HG03442 (cell line): ENCODE results near the gene ACP5.
A peak's percentile ranks its signal among the peaks of the same experiment; 100 is the strongest.
"Not testable (repeated sequence)": the region's sequence is repeated elsewhere in the genome, so short reads cannot be mapped to it uniquely, and the experiment has no call there.

Experiments used
- ATAC-seq: cut with Tn5 transposase; IDR thresholded peaks from one replicate; pipeline ENCODE4 v1.9.1; 2021; ENCODE audit warnings: mild to moderate bottlenecking, moderate library complexity; ENCODE audit not compliant: unreplicated experiment

ACP5 gene

GRCh38 chr19:11577451-11578257 lies at the start of gene ACP5:
Gene ACP5 (minus strand): TSS chr19:11577645. CDS start chr19:11577317, 328 bp downstream.
- no peak for ATAC-seq

DNA sequence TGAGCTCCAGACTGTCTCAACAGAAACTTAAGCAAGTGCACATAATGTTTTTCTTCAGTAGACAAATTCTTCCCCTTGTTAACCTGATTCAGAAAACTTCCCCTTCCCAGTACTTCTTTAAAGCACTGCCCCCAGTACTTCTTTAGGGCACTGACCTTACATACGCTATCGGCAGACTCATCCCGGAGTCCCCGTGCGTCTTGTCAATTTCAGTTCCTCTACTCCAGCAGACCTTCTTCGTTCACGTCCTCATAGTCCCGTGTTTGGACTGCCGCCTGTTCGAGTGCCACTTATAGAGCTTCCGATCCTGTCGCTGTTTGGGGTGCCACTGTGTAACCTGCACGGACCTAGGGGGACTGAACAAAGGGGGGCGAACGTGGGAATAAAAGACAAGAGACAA lies 48.8 kb upstream of the ACP5 start:
- ATAC-seq: no peak

GRCh38 chr19:11624069-11624463 lies 46.6 kb upstream of the ACP5 start:
- ATAC-seq: no peak

DNA sequence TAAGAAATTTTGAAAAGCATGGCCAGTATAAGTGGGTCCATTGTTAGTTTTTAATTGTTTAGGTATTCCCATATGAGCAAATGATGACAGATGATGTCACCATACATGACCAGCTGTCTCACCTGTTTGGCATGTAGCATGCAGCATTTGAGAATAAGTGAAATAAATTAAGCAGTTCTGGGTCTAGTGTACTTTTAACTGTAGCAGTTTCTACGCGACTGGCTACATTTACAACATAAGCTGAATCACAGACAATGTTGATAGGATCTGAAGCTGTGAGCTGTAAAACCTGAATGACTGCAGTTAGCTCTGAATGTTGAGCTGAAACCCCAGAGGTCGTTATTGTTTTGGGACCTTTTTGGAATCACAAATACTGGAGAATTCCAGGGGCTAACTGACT lies 45.0 kb upstream of the ACP5 start:
- ATAC-seq: not testable (repeated sequence)

DNA sequence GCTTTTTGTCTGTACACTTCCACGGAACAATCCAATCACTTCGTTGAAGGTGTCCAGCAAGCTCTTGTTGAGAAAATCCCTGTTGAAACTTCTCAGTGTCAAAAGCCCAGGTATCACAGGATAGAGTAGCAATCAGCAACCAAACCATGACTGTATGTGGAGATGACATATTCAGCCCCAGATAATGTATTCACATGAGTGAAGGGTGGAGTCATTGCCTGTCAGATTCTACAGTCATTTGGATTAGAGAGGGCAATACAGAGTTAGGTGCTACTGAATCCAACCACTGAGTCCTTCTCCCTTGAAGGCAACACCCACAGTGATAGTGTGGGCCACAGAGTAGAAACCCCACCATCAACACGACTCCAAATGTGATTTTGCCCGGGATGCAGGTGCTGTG lies 43.1 kb upstream of the ACP5 start:
- no peak for ATAC-seq

GRCh38 chr19:11617180-11618062 lies 40.0 kb upstream of the ACP5 start:
- no peak for ATAC-seq

DNA sequence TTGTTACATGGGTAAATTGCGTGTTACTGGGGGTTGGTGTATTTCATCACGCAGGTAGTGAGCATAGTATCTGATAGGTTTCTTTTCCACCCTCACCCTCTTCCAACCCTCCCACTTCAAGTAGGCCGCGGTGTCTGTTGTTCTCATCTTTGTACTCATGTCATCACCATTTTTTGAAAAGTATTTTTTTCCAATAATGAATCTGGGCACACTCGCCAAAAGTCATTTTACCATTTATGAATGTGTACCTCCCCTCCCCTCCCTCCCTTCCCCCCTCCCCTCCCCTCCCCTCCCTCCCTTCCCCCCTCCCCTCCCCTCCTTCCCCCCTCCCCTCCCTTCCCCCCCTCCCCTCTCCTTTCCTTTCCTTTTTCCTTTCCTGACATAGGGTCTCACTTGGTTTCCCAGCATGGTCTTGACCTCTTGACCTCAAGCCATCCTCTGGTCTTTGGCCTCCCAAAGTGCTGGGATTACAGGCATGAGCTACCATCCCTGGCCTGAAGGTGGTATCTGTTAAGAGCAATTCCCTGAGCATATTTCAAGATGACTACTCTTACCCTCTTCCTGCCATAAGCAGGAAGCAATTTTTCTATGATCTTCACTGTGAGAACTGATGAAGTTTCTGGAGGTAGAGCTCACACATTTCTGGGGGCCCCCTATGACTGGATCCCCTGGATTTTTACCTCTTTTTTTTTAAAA lies 35.5 kb upstream of the ACP5 start:
- ATAC-seq: no peak

- ATAC-seq: no peak
These were observed 34.3 kb upstream of the ACP5 start for GRCh38 chr19:11611730-11612129.

DNA sequence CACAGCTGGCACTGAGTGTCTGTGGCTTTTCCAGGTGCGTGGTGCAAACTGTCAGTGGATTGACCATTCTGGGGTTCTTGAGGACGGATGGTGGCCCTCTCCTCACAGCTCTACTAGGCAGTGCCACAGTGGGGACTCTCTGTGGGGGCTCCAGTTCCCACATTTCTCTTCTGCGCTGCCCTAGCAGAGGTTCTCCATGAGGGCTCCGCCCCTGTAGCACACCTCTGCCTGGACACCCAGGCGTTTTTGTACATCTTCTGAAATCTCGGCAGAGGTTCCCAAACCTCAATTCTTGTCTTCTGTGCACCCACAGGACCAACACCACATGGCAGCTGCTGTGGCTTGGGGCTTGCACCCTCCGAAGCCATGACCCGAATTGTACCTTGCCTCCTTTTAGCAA lies 29.0 kb upstream of the ACP5 start:
- ATAC-seq: no peak

DNA sequence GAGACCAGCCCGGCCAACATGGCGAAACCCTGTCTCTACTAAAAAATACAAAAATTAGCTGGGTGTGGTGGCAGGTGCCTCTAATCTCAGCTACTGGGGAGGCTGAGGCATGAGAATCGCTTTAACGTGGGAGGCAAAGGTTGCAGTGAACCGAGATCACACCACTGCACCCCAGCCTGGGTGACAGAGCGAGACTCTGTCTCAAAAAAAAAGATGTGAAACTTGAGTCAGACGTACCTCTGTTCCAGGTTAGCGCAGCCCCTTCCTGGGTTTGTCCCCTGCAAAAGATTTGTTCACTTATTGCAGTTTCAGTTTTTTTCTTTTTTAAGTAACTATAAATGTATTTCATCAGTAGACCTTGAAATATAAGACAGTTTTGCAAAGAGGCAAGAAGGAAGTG lies 22.3 kb upstream of the ACP5 start:
- ATAC-seq: not testable (repeated sequence)

- no peak for ATAC-seq
These were observed 21.3 kb upstream of the ACP5 start for GRCh38 chr19:11598746-11599145.

- no peak for ATAC-seq
These were observed 20.6 kb upstream of the ACP5 start for GRCh38 chr19:11598103-11598483.

DNA sequence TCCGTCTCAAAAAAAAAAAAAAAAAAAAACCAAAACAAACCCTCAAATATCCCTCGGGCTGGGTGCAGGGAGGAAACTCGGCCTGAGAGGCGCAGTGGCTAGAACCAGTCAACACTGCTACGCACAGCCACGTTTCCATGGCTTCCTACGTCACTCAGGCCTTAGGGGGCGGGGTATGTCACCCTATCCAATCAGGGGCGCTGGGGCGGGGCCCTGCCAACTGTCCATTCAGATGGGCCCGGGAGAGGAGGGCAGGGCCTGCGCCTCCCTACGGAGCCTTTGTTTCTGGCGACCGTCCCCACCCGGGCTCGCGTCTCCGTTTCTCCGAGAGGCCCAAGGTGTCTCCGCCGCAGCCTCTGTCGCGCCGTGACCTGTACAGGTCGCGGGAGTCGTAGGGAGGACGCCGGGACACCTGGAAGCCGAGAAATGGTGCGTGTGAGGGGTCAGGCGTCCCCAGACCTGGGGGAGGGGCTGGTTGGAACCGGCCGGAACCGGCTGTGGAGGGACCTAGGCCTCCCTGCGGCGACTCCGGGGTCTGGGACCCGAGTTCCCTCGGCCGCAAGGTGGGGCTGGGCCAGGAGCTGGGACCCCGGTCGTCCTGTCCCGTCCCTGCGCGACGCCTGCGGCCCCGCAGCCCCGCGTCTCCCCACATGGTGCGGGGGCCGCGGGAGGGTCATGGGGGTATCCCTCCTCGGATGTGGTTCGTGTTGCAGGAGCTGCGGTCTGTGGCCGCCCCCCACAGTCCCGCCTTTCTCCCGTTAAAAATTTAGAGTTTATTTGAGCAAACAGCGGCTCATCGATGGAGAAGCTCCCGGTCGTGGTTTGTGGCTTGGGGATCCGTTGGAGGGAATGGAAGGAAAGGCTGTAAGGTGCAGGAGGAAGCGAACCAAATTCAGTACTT lies 20.0 kb upstream of the ACP5 start, which contains the start of gene ZNF627:
TSS of gene ZNF627 (plus strand) at position 282 of the 901 bp plus-strand sequence. CDS start at position 427, 145 bp downstream.
- ATAC-seq: peak; percentile 97

DNA sequence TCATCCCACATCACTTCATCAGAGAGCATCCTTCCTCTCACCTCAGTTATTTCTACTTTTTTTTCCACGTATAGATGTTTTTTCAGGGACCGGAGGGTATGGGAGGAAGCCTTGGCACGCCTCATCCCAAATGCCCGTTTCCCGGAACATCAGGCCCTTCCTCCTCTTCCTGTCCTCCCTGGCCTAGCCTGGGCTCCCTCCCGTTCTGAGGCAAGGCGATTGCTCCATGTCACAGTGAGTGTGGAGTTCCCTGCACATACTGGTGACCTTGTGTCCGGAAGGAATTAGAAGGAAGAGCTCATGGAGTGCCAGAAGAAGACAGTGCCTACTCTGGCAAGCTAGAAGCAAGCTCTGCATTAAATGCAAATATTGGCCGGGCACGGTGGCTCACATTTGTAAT lies 18.7 kb upstream of the ACP5 start:
- ATAC-seq: no peak

DNA sequence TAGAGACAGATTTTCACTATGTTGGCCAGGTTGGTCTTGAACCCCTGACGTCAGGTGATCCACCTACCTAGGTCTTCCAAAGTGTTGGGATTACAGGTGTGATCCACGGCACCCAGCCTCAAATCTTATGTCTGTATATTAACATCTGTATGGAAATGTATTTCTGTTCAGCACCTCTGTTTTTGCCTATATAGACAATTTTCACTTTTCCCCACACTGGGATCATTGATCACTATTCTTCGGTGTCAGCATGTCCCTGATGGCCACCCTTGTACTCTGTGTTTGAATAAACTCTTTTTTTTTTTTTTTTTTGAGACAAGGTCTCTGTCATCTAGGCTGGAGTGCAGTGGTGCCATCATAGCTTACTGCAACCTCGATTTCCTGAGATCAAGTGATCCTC lies 16.6 kb upstream of the ACP5 start:
- ATAC-seq: no peak

- ATAC-seq: no peak
These were observed 10.7 kb upstream of the ACP5 start for GRCh38 chr19:11587975-11588631.

DNA sequence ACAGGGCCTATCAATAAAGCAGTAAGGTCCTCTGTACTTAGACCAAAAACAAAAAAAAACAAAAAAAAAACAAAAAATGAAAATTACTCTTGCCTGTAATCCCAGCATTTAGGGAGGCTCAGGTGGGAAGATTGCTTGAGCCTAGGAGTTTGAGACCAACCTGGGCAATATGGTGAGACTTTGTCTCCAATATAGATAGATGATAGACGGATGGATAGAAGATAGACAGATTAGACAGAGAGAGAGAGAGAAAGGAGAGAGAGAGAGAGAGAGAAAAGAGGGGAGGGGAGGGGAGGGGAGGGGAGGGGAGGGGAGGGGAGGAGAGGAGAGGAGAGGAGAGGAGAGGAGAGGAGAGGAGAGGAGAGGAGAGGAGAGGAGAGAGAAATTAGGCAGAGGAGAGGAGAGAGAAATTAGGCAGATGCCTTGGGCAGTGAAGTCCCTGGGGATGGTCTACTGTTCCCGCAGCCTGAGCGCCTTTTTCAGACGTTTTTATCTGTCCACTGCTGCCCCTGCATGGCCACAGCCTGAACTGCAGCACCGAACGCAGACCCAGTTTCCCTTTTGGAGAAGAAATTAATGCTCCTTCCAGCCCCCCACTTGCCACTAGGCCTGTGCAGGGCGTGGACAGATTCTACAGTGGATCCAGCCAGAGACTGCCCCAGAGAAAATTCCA lies 10.0 kb upstream of the ACP5 start:
- peak; percentile 39 for ATAC-seq

DNA sequence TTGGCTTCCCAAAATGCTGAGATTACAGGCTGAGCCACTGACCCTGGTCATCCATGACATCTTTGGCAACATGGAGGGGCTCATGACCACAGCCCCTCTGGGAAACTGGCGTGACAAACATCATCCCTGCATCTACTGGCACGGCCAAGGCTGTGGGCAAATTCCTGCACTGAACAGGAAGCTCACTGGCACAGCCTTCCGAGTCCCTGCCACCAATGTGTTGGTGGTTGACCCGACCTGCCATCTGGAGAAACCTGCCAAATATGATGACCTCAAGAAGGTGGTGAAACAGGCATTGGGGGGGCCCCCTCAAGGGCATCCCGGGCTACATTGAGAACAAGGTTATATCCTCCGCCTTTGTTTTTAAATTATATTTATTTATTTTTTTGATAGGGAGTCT lies 8.9 kb upstream of the ACP5 start:
- no peak for ATAC-seq

GRCh38 chr19:11581740-11582139 lies 4.3 kb upstream of the ACP5 start:
- no peak for ATAC-seq
